Measurements from ENCODE around the gene MAN1A2.

MAN1A2 gene

DNA sequence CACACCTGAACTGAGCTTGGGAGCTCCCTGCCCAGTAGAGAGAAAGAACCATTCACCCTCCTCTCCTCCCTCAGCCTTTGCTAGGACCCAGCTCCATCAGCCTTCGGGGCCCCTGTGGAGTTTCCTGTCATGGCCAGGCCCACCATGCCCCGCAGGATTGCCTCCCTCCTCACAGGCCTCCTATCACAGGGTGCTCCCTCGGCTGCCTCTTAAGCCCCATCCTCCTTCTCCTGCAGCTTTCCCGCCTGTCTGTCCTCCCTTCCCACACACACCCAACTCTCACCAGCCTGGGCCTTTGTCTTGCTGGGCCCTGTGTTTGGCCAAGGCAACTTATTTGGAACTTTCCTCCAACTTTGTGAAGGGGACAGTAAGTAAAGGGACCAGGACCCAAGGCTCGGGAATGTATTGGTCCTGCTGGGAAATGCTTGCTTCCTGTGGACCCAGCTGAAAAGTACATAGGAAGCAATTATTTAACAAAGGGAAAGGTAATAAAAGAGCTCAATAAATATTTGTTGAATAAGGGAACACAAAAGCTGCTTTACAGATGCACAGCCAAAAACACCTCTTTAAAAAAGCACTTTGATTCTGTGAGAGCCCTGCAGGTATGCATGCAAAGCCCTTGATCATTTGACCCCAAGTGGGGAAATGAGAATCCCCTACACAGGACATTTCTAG, 207.0 kb downstream of the MAN1A2 start:
- Histone ChIP-seq H3K4me3 (replicated peaks; ENCODE audit: low read depth, low read length) (no peak overlapping the region), H3K27me3 (replicated peaks; ENCODE audit: control insufficient read depth, insufficient read depth, low read length) (no peaks in the 10 kb centered on the region), H3K36me3 (ENCODE audit: control insufficient read depth, insufficient read depth, low read length) (no peaks in the 10 kb centered on the region)
- TF ChIP-seq, protein P1, sequence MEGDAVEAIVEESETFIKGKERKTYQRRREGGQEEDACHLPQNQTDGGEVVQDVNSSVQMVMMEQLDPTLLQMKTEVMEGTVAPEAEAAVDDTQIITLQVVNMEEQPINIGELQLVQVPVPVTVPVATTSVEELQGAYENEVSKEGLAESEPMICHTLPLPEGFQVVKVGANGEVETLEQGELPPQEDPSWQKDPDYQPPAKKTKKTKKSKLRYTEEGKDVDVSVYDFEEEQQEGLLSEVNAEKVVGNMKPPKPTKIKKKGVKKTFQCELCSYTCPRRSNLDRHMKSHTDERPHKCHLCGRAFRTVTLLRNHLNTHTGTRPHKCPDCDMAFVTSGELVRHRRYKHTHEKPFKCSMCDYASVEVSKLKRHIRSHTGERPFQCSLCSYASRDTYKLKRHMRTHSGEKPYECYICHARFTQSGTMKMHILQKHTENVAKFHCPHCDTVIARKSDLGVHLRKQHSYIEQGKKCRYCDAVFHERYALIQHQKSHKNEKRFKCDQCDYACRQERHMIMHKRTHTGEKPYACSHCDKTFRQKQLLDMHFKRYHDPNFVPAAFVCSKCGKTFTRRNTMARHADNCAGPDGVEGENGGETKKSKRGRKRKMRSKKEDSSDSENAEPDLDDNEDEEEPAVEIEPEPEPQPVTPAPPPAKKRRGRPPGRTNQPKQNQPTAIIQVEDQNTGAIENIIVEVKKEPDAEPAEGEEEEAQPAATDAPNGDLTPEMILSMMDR (IDR thresholded peaks at IDR 0.05; ENCODE audit: insufficient read depth, low read length, poor library complexity, severe bottlenecking), result no peak
- no peak for DNase-seq (ENCODE audit: extremely low read depth, insufficient read length)

DNA sequence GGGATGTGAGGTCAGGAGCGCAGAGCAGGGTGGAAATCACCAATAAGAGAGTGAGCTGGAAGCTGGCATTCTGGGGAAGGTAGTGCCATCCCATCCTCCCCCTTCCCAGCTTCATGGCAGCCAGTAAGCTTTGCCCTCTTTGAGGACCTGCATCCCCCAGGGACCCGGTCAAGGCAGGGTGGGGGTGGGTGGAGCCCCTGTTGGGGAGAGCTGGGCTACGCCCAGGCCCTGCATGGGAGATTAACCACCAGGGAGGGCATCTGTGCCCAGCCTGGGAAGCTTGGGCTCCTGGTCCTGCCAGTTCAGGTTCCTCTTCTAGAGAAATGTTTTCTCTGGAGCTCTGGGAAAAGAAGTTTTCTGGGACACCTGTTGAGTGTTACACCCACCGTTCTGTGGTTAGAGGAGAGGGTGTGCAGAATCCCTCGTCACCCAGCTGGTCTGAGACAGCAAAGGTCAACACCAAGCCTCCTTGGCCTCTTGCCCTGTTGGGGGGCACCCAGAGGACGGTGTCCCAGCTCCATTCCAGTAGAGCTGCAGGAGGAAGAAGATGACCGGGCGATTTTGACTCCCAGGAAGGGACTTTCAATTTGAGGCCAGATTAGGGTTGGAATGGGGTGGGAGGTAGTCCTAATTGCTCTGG, 208.5 kb downstream of the MAN1A2 start:
- no peak for DNase-seq (ENCODE audit: extremely low read depth, insufficient read length)
- no peaks in the 10 kb centered on the region for H3K36me3 ChIP-seq (ENCODE audit: control insufficient read depth, insufficient read depth, low read length)
- no peaks in the 10 kb centered on the region; the same call in 1 of the 2 replicates for H3K27me3 ChIP-seq (replicated peaks; ENCODE audit: control insufficient read depth, insufficient read depth, low read length)
- no peak overlapping the region for H3K4me3 ChIP-seq (replicated peaks; ENCODE audit: low read depth, low read length)
- TF ChIP-seq, protein P1 (IDR thresholded peaks at IDR 0.05; ENCODE audit: insufficient read depth, low read length, poor library complexity, severe bottlenecking), result no peak

- TF ChIP-seq, protein P1 (IDR thresholded peaks at IDR 0.05; ENCODE audit: insufficient read depth, low read length, poor library complexity, severe bottlenecking), result no peak
- Histone ChIP-seq H3K36me3 (ENCODE audit: control insufficient read depth, insufficient read depth, low read length) (no peaks in the 10 kb centered on the region), H3K27me3 (replicated peaks; ENCODE audit: control insufficient read depth, insufficient read depth, low read length) (no peaks in the 10 kb centered on the region; the same call in 1 of the 2 replicates), H3K4me3 (replicated peaks; ENCODE audit: low read depth, low read length) (no peak overlapping the region)
- DNase-seq (ENCODE audit: extremely low read depth, insufficient read length), result no peak
Observed at GRCh38 chr1:117576236-117576635, 209.0 kb downstream of the MAN1A2 start.

- no peak for DNase-seq (ENCODE audit: extremely low read depth, insufficient read length)
- H3K36me3 ChIP-seq (ENCODE audit: control insufficient read depth, insufficient read depth, low read length), result no peaks in the 10 kb centered on the region
- no peak overlapping the region for H3K4me3 ChIP-seq (replicated peaks; ENCODE audit: low read depth, low read length)
- H3K27me3 ChIP-seq (replicated peaks; ENCODE audit: control insufficient read depth, insufficient read depth, low read length), result no peaks in the 10 kb centered on the region; the same call in 1 of the 2 replicates
- TF ChIP-seq, protein P1 (IDR thresholded peaks at IDR 0.05; ENCODE audit: insufficient read depth, low read length, poor library complexity, severe bottlenecking), result no peak
Observed at GRCh38 chr1:117577191-117577885, 210.1 kb downstream of the MAN1A2 start.

GRCh38 chr1:117578466-117578865, 211.2 kb downstream of the MAN1A2 start:
- no peak for DNase-seq (ENCODE audit: extremely low read depth, insufficient read length)
- TF ChIP-seq, protein P1 (IDR thresholded peaks at IDR 0.05; ENCODE audit: insufficient read depth, low read length, poor library complexity, severe bottlenecking), result no peak
- H3K36me3 ChIP-seq (ENCODE audit: control insufficient read depth, insufficient read depth, low read length), result no peaks in the 10 kb centered on the region
- H3K4me3 ChIP-seq (replicated peaks; ENCODE audit: low read depth, low read length), result no peak overlapping the region
- no peaks in the 10 kb centered on the region; the same call in 1 of the 2 replicates for H3K27me3 ChIP-seq (replicated peaks; ENCODE audit: control insufficient read depth, insufficient read depth, low read length)

Measured in GM06990 (cell line).